DLD1 (cell line): Measurements from ENCODE around the gene CTBP1.

Source experiments
- in situ Hi-C: cut with HindIII; loops from 2 replicates; pipeline ENCODE4 v1.10.0; 2017; ENCODE audit warnings: low sequenced_read_pairs

The CTBP1 gene

GRCh38 chr4:1285151-1285789, 36.3 kb upstream of the CTBP1 start:
- in situ Hi-C loops: no loop called here

- in situ Hi-C loops: no loop called here
These were observed 34.8 kb upstream of the CTBP1 start for GRCh38 chr4:1283711-1284110.

GRCh38 chr4:1279253-1279652, 30.3 kb upstream of the CTBP1 start:
- in situ Hi-C loops: no loop called here

- in situ Hi-C loops: no loop called here
These were observed 29.0 kb upstream of the CTBP1 start for GRCh38 chr4:1277667-1278665.

- in situ Hi-C loops: no loop called here
These were observed 28.1 kb upstream of the CTBP1 start for GRCh38 chr4:1276984-1277383.

- in situ Hi-C loops: no loop called here
These were observed 25.9 kb upstream of the CTBP1 start for GRCh38 chr4:1274871-1275270.

- in situ Hi-C loops: no loop called here
These were observed 22.8 kb upstream of the CTBP1 start for GRCh38 chr4:1271686-1272085.

GRCh38 chr4:1269209-1269608, 20.3 kb upstream of the CTBP1 start:
- in situ Hi-C loops: no loop called here

- in situ Hi-C loops: no loop called here
These were observed 18.2 kb upstream of the CTBP1 start for GRCh38 chr4:1266881-1267763.

GRCh38 chr4:1265351-1265750, 16.4 kb upstream of the CTBP1 start:
- in situ Hi-C loops: no loop called here

- in situ Hi-C loops: no loop called here
These were observed 16.0 kb upstream of the CTBP1 start for GRCh38 chr4:1264942-1265341.

GRCh38 chr4:1261107-1261928, 12.4 kb upstream of the CTBP1 start:
- in situ Hi-C loops: no loop called here

GRCh38 chr4:1260418-1261106, 11.6 kb upstream of the CTBP1 start:
- in situ Hi-C loops: no loop called here

GRCh38 chr4:1259966-1260365, 11.0 kb upstream of the CTBP1 start:
- in situ Hi-C loops: no loop called here

- in situ Hi-C loops: no loop called here
These were observed 9.5 kb upstream of the CTBP1 start for GRCh38 chr4:1258457-1258856.

GRCh38 chr4:1255699-1256098, 6.8 kb upstream of the CTBP1 start:
- in situ Hi-C loops: no loop called here

GRCh38 chr4:1255151-1255550, 6.2 kb upstream of the CTBP1 start:
- in situ Hi-C loops: no loop called here

- in situ Hi-C loops: no loop called here
These were observed 4.9 kb upstream of the CTBP1 start for GRCh38 chr4:1253831-1254230.

- in situ Hi-C loops: no loop called here
These were observed 4.1 kb upstream of the CTBP1 start for GRCh38 chr4:1252928-1253492.

- in situ Hi-C loops: no loop called here
These were observed 2.8 kb upstream of the CTBP1 start for GRCh38 chr4:1251773-1252066.
